IPS DF 19.7 (cell line): ENCODE results near the gene TPD52L2.
"Not testable (repeated sequence)": the region's sequence is repeated elsewhere in the genome, so short reads cannot be mapped to it uniquely, and the experiment has no call there.

Experiments
- DNase-seq: peaks from one replicate; pipeline ENCODE4 v3.0.0-alpha.2; 2013; ENCODE audit warnings: low read depth, low spot score

The TPD52L2 gene

DNA sequence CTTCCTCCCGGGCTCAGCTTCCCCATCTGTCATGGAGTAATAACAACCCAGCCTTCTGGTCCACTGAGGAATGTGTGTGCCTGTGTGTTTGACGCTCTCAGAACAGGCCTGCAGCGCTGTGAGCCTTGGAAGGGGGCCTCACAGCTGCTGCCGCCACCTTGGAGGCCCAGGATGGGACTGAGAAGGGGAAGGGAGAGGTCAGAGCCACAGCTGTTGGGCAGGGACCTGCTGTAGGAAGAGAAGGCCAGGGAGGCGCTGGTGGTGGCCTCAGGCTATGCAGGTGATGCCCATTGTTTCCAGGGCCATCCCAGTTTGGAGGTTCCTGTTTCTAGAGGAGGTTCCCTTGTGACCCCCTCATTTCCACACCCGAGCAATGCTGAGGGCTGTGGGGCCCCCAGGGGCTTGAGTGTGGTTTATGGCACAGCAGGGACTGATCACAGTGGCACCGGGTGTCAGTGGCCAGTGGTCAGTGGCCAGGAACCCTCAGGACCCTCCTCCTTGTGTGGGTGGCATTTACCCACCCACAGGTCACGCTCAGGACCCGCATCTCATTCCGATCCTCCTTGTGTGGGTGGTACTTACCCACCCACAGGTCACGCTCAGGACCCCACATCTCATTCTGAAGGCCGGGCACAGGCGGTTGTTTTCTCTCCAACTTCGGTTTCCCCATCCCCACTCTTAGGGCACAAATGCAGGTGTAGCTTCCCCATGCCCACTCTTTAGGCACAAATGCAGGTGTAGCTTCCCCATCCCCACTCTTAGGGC, 14.0 kb downstream of the TPD52L2 start:
- DNase-seq: no peak

DNA sequence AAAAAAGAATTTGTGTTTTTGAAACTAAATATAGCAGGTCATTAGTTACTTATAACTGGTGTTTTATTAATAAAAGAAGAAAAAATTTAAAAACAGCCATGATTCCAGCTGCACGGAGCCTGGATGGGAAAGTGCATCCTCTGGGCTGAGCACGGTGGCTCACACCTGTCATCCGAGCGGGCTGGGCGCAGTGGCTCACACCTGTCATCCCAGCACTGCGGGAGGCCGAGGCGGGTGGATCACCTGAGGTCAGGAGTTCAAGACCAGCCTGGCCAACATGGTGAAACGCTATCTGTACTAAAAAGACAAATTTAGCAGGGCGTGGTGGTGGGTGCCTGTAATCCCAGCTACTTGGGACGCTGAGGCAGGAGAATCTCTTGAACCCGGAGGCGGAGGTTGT, 15.8 kb downstream of the TPD52L2 start:
- DNase-seq: not testable (repeated sequence)

DNA sequence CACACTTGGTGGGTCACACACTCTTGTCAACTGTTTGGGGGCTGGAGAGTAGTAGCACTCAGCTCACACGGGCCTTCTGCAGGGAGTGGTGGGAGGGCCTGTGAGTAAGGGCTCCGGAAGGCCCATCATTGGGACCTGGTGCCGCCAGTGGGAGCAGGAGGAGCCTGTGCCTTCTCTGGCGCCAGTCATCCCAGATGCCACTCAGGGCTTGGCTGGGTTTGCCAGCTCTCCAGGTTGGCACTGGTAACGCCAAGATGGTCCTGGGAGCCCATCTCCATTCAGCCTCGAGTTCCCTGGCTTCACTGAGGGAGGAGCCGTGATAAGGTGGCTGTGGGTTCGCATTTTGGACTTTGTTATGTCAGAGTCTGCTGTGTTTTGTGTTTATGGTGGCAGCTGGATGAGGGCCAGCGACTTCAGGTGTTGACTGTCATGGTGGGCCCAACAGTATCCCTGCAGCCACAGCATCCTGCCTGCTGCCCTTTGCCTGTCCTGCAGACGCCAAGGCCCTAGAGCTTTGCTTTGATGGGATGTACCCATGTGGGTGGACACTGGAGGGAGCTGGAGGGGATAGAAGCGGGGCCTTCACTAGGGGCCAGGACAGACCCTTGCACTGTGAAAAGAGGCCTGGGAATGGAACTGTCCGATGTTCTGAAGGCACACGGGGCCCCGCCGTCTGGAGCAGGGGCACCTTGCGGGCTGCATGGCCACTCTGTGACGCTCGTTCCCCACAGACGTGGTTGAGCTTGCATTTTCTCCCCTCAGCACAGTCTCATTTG, 16.6 kb downstream of the TPD52L2 start:
- no peak for DNase-seq

DNA sequence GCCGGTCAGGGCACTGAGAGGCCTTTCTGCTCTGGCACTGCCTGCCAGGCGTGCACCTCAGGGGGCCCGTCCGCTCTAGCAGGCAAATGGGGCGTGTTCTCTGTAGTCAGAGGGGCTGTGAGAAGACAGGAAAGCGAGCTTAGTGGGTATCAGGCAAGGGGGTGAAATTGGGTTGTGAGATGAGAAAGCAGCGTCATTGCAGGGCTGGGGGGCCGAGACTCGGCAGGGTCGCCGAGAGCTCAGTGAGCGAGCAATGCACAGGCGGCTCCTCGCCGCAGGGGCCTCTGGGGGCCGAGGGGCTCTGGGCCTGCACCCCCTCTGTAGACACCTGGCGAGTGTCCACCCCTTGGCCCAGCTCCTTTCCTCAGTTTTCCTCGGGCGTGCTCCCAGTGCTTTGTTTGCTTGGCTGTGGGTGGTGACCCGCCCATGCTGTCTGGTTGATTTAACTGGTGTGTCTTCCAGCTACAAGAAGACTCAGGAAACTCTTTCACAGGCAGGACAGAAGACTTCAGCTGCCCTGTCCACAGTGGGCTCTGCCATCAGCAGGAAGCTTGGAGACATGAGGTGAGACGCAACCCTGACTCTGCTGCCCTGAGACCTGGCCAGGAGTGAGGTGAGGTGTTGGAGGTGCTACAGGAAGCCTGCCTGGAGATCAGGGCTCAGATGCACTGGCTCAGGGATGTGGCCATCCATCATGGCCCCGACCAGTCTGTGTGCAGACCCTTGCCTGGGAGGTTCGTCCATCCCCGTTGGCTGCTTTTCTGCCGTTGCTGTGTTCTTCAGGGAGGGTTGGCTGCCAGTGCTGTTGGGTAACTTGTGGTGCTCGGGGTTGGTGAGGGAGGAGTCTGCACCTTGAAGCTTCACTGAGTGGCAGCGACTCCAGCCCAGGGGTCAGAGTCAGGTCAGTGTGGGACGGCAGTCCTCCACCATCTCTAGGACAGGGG, 17.5 kb downstream of the TPD52L2 start:
- no peak for DNase-seq

DNA sequence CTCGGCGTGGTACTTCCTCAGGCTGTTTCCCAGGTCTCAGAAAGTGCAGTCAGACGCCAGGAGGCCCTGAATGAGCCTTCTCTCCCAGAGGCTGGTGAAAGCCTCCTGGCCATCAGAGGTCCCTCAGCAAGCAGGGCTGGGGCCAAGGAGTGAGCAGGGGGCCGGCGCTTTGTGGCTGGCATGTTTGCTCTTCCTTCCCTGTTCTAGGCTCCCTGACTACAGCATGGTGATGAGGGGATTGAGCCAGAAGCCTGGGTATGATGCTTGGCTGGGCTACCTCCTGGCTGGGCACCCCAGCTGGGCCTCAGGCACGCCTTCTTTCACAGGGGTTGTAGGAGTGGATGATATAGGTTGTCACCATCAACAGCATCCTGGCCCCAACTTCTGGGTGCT, 18.1 kb downstream of the TPD52L2 start:
- DNase-seq: no peak

DNA sequence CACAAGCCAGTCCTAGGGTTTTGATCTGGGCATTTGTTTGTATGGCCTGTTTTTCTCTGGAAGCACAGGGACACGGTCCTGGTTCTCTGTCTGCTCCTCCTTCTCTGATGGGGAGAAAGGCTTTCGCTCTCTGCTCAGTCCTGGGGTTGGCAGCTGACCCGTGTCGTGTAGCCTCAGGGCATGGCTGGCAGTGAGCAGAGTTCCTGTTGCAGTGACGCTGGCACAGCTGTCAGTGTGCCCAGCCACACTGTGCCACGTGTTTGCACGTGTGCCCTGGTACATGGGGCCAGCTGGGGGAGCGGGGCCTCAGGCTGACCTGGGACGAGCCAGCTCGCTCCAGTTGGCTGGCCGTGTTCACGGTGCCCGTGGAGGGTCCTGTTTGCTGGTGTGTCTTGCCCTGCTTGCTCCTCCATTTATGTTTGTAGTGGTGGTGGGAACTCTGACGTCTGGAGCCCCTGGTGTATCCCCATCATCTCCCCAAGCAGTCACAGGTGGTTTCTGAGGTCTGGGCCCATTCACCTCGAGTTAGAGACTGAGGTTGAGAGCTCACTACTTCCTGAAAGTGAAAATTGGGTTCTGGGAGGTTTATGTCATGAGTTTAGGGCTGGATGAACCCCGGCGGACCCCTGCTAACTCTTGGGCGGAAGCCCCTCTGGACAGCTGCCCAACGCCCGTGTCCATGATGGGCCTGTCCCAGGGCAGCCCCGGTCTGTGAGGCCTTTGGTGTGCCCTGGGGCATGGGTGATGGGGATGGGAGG, 19.6 kb downstream of the TPD52L2 start:
- no peak for DNase-seq

DNA sequence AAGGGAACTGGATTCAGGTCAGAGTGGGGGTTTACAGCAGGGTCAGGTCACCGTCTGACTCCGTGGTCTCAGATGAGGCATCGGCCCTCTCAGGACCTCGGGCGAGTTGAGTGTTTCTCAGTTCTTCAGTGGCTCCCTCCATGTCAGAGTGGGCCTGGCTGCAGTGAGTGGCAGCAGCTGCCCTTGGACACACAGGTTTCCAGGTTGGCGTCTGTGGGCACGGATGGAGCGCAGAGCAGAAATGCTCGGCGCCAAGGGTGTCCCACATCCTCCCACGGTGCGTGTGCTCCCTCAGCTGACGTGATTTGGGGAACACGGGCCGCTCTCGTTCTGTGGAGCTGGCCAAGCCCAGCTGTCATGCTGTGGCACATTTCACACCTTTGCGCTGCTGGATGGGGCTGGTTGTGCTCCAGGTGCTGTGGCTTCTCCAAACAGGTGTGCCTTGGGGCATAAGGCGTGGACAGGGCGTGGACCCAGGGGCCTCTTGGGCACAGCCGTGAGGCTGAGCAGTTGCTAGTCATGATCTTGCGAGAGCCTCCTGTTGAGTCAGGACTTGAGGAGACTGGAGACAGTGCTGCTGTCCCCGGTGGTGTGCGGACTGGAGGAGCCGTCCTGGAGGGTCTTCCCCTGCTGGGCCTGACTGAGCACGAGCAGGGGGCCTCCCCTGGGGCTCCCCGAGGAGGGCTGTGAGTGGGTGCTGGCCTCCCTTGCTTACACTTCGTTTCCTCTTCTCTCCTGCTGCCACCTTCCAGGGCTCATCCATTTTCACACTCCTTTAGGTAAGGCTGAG, 20.4 kb downstream of the TPD52L2 start:
- DNase-seq: no peak

DNA sequence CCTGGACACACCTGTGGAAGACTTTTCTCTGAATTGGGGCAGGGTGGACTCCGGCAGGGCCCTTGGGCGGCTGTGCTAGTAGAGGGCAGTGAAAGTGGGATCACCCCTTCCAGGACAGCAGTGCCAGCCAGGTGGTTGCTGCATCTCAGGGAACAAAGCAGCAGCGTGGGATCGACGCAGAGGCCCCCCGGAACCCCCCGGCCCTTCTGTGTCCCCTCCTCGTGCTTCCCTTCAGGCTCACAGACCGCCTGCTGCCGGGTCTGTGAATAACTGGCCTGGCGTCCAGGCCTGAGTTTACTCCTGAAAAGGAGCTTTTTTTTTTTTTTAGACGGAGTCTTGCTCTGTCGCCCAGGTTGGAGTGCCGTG, 21.0 kb downstream of the TPD52L2 start:
- DNase-seq: no peak

DNA sequence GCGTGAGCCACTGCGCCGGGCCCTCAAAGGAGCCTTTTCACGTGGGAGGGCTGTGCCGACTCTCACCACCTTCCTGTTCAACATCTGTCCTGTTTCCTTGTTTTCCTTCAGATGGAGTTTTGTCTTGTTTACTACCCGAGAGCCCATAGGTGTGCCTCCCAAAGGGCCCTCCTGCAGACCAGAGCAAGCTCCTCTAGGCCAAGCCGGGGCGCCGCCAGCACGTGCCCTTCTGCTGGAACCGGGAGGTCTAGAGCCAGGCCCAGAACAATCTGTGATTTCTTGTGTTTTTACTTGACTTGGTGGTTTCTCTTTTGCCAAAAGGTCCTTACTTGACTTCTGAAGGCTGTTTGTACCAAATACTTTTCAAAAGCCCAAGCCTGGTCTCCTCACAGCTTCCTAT, 21.9 kb downstream of the TPD52L2 start:
- no peak for DNase-seq

DNA sequence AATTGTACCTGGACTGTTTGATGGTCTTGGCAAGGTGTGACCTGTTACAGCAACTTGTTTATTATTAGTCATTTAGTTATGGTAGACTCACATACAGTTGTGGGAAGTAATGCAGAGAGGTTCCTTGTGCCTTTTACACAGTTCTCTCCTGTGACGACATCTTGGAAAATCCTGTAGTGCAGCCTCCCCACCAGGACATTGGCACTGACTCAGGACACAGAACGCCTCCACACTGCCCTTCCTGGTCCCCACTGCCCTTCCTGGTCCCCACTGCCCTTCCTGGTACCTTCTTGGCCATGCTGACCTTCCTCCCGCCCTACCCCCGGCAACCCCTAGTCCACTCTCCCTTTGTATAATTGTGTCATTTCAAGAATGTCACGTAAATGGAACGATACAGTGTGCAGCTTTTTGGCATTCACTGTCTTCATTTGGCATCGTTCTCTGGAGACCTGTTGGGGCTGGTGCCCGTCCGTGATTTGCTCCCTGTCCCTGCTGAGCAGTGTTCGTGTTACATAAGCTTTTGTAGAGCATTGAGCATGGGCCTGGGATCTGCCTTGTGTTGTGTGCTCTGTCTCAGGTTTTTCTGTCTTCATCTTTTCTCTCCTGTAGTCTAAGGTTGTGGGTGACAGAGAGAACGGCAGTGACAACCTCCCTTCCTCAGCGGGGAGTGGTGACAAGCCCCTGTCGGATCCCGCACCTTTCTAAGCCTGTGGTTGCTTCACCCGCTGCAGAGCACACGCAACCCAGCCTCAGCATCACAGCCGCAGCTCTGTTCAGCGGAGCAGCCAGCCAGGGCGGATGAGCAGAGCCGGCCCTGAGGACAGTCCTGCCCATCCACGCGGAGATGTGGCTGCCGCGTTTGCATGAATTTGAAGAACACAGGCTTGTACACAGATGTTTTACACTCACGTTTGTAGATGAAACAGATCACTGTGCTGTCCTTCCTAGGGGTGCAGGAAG, 24.5 kb downstream of the TPD52L2 start:
- DNase-seq: no peak

DNA sequence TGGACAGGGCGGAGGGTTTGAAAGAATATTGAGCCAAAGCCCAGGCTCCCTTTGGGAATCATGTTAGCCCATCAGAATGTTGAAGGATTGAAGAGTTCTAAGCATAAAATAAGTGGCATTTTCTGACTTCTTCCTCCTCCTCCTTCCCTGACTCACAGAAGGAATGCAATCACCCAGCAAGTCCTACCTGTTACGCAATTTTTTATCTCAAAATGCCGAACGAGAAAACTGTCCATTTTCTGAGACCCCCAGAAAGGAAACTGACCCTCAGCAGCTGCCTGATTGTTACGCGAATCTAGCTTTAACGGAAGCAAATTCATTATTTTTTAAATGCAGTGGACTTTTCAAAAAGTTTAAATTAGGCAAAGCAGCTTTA, 25.1 kb downstream of the TPD52L2 start:
- no peak for DNase-seq

DNA sequence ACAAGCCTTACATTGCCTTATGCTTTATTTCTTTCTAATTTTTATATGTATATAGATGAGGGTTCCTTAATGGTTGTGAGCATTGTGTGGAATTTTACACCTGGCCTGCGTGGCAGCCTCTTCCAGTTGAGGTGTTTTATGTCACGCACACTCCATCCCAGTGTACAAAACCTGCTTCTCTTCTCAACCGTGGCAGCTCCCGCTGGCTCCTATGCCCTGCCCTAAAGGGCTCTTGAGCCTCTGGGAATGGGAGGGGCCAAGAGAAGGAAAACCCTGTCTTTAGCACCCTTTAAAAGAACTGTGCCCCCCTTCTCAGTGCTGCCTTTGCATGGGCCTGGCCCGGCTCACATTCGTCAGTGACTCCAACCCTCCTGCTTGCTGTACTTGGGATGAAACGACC, 25.5 kb downstream of the TPD52L2 start:
- DNase-seq: no peak

DNA sequence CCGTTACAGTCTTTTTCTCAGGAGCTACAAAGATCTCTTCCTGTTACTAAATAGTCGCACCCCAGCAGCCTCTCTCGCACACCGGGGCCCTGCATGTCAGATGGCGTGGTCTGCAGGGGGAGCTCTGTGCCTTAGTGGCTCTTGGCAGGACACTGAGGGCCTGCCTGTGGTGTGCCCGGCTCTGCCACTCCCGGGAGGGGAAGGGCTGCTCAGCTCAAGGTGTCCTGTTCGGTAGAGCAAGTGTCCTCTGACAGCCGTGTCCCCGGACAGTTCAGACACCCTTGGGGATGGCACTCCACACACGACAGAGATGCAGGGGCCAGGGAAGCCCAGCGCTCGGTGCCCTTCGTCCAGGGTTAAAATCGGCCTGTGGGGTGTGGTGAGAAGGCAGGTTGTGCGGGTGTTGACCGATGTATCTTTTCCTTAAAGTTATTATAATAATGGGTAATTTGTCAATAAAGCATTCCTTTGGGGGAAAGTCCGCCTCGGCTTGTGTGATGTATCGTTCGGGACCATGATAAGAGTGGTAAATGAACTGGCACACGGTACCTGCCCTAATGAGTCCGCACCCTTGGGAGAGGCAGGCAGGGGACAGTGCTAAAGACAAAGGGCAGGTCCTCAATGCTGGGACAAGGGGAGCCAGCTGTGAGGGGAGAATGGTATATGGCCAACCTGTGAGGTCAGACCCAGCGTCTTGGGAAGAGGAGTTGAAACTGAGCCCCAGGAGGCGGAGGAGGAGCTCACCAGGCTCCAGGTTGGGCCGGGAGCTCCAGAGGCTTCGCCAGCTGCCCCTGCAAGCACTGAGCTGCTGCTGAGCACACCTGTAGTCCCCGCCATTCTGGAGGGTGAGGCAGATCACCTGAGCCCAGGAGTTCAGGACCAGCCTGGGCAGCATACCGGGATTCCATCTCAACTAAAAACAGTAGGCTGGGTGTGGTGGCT, 26.3 kb downstream of the TPD52L2 start:
- no peak for DNase-seq

DNA sequence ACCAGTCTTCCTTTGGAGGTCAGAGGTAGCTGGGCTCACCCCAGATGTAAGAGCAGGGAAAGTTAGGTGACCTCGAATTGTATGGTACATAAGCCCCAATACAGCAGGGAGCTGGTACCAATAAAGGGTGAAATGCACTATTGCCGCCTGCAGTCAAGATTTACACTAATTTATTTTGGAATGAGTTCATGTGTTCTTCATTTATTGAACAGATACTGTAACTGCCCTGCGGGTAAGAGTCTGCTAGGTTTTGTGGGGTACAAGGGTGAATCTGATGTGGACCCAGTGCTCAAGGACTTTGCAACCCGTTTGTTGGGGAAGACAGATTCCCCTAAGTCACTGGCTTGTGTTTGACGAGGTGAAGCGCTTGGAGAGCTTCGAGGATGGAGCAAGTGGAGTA, 27.3 kb downstream of the TPD52L2 start:
- DNase-seq: no peak

DNA sequence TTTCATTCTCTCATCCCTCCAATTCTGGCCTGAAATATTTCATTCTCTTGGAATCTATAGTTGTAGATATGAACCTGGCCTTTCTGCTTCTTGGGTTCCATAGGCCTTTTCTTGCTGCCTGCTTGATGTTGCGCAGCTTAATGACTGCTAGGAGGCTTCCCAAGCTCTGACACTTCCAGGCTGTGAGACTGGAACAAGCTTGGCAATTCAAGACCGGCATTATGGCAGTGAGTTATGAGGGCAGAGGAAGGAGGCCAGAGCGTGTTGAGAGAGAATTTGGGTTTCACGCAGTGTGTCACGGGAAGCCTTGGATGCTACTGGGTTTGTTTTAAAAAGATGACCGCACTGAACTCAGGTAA, 28.9 kb downstream of the TPD52L2 start:
- no peak for DNase-seq

DNA sequence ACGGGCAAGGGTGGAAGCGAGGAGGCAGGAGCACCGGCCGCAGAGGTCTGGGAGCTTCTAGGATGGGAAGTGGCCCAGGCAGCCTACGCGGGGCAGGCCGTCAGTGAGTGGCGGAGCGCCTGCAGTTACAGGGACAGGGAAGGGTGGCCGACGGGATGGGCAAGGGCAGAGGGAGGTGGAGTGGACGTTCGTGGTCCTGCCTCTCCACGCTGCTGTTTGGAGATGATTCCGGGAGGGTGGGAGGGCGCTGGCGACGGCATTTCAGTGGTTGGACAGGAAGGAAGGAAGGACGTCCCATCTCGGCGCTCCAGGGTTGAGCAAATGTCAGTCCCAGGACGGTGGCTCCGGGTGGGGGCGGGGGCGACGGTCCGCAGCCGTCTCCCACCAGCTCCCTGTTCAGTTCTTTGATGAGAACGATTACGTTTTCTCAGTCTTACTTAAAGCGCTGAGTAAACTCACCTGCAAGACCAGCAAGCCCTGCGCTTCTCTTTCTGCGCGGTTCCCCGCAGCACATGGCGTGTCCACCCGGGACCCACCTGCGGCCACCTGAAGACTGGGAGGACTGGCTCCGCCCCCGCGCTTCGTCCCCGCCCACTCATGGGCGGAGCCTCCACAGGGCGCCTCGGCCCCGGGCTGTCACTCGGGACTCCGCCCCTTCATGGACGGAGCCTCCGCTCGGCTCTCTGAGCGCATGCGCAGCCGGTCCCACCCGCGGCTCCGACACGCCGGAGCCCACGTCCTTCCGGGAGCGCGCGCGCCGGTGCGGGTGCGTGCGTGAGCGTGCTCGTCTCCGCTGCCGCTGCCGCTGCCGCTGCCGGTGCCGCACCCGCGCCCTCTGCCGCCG, 29.5 kb downstream of the TPD52L2 start, which contains the start of gene DNAJC5:
Gene DNAJC5 (plus strand): TSS at position 769 of the 844 bp plus-strand sequence. CDS start 33,220 bp downstream, outside the sequence.
- no peak for DNase-seq

DNA sequence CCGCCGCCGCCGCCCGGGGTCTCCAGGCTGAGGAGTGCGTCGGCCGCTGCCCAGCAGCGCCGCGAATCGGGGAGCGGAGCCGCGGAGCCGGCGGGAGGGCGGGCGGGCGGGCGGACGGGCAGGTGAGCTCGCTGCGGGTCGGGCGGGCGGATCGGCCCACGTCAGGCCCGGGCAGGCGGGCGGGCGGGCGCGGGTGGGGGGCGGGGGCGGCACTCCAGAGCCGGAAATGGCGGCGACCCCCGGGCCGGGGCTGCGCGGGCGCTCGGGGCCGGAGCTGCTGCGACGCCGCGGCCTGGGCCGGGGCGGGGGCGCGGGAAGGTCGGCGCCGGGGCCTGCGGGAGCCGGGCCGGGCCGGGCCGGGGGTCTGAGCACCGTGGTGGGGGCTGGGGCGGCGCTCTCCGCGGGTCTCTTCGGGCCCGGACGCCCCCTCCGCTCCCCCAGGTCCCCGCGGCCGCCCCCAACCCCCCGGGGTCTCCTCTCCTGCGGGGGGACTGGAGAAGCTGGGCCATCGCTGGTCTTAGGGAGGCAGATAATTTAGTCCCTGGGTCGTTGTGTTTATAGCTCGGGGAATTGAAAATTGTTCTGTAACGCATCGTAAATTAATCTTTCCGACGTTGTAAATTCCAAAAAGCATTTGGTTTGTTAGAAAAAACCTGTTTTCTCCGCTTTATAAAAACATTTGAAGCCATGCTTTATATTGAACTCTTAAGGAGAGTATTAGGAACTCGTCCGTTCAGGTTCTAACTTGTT, 30.3 kb downstream of the TPD52L2 start:
- no peak for DNase-seq
